Measurements from ENCODE around the gene SCAMP4. TPM values are rescaled to one million over a fixed set of nuclear protein-coding genes. Genes with fewer than 3 reads are reported as not detected.
A peak's percentile ranks its signal among the peaks of the same experiment; 100 is the strongest.

Gene SCAMP4
- total RNA-seq, 3 donors from 2014 or later: 41.4 to 66.6 (median 44.6) TPM

DNA sequence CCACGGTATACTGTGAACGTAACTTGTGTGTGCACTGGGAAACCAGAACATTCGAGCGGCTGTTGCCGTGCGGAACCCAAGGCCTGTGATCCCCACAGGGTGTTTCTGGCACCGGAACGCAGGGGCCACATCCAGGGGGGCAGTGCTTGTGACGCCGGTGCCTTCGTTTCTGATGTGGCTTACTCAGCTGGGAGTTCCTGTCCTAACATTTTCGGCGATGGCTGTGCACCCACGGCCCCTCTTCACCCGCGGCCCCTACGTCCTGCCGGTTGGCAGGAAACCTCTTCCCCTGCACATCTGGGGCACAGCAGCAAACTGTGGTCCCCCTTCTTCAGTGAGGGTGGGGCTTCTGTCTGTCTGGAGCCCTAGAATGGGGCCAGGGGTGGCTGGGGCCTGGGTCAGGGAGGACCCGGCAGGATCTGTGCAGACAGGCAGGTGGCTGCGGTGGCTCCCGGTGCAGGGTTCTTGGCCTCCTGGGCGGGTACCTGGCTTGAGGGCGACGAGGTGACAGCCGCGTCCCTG, 61.9 kb downstream of the SCAMP4 start:
- intact Hi-C loops (cut with DNase I; ENCODE audit: low total_unique reads): no loop called here
- Histone ChIP-seq H3K4me1 (no peaks in the 10 kb centered on the region), H3K9me3 (no peaks in the 10 kb centered on the region), H3K27ac (no peak overlapping the region), H3K4me3 (no peak overlapping the region), H3K36me3 (no peaks in the 10 kb centered on the region), H3K27me3 (no peaks in the 10 kb centered on the region)
- TF ChIP-seq, protein P1, sequence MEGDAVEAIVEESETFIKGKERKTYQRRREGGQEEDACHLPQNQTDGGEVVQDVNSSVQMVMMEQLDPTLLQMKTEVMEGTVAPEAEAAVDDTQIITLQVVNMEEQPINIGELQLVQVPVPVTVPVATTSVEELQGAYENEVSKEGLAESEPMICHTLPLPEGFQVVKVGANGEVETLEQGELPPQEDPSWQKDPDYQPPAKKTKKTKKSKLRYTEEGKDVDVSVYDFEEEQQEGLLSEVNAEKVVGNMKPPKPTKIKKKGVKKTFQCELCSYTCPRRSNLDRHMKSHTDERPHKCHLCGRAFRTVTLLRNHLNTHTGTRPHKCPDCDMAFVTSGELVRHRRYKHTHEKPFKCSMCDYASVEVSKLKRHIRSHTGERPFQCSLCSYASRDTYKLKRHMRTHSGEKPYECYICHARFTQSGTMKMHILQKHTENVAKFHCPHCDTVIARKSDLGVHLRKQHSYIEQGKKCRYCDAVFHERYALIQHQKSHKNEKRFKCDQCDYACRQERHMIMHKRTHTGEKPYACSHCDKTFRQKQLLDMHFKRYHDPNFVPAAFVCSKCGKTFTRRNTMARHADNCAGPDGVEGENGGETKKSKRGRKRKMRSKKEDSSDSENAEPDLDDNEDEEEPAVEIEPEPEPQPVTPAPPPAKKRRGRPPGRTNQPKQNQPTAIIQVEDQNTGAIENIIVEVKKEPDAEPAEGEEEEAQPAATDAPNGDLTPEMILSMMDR (IDR thresholded peaks at IDR 0.05): no peak
- TF ChIP-seq POLR2A (IDR thresholded peaks at IDR 0.05) (no peak), POLR2AphosphoS5 (IDR thresholded peaks at IDR 0.05) (no peak)
- no peak for DNase-seq (ENCODE audit: low spot score in 2 of 2)

DNA sequence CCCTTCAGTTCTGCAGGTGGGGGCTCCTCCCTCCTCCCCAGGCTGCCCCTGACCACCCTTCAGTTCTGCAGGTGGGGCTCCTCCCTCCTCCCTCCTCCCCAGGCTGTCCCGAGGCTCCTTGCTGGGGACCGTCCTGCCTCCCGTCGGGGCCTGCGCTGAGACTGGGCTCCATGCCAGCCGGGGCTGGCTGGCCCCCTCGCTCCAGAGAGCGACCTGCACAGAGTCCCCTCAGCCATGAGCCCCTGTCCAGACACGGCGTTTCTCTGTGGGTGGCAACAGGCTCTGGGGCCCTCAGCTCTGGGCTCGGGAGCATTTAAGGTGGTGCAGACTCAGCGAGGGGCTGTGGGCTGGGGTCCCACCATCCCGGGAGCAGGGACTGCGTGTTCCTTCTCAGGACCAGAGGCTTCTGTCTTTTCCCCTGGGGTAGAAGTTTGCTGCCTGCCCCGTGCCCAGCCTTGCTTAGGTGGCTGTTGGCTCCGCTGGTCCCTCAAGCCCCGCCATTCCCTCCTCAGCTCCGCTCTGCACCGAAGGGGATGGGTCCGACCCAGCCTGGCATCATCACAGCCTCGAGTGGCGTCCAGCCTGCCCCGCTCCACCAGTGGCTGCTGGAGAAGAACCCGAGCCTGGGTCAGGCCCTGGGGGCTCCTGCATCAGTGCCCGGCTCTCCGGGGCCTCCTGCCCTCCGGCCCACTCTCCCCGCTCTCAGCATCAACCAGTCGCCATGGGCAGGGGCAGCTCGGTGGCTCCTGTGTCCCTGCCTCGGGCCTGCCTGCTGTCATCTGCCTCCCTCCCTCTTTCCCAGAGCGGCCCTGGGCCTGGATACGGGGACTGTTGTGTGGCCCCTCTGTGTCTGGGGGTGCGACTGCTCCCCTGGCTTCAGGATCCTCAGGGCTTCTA, 63.3 kb downstream of the SCAMP4 start:
- TF ChIP-seq POLR2A (IDR thresholded peaks at IDR 0.05): no peak
- TF ChIP-seq POLR2AphosphoS5 (IDR thresholded peaks at IDR 0.05): no peak
- TF ChIP-seq, protein P1 (IDR thresholded peaks at IDR 0.05): no peak
- intact Hi-C loops (cut with DNase I; ENCODE audit: low total_unique reads): no loop called here
- Histone ChIP-seq H3K9me3 (no peaks in the 10 kb centered on the region), H3K27me3 (no peaks in the 10 kb centered on the region), H3K27ac (no peak overlapping the region), H3K36me3 (no peaks in the 10 kb centered on the region), H3K4me3 (no peak overlapping the region), H3K4me1 (no peaks in the 10 kb centered on the region)
- DNase-seq (ENCODE audit: low spot score in 2 of 2): no peak

DNA sequence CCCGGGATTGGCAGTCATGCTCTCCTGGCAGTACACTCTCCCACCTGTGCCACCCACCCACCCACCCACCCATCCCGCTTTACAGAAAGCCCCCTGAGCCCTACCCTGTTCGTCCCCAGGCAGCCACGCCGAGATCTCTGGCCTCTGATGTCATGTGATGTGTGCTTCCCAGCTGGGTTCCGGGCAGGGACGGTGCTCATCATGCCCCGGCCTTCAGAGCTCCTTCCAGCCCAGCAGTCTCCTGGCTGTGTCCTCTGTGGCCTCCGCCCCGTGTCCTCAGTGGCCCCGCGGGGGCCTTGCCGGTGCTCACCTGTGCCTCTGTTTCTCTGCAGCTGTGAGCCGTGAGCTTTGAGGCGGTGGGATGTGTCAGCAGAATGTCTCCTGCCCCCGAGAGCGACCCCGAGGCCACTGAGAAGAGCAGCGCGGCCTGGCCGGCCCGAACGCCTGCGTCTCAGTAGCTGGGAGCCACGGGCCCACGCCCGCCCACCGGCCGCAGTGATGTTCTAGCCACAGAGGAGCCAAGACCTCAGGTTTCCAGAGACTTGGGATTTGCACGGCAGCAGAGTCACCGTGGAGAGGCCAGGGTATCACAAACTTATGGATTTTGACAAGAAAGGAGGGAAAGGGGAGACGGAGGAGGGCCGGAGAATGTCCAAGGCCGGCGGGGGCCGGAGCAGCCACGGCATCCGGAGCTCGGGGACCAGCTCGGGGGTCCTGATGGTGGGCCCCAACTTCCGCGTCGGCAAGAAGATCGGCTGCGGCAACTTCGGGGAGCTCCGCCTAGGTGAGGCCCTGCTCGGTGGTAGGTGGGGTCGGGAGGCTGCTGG, 64.2 kb downstream of the SCAMP4 start:
- Histone ChIP-seq H3K27me3 (no peaks in the 10 kb centered on the region), H3K4me1 (no peaks in the 10 kb centered on the region), H3K27ac (peak overlapping the region in 1 of 2 donors; percentile 7), H3K36me3 (no peaks in the 10 kb centered on the region), H3K4me3 (no peak overlapping the region), H3K9me3 (no peaks in the 10 kb centered on the region)
- no peak for TF ChIP-seq POLR2AphosphoS5 (IDR thresholded peaks at IDR 0.05)
- TF ChIP-seq POLR2A (IDR thresholded peaks at IDR 0.05): no peak
- TF ChIP-seq, protein P1 (IDR thresholded peaks at IDR 0.05): no peak
- no peak for DNase-seq (ENCODE audit: low spot score in 2 of 2)
- intact Hi-C loops (cut with DNase I; ENCODE audit: low total_unique reads): no loop called here

DNA sequence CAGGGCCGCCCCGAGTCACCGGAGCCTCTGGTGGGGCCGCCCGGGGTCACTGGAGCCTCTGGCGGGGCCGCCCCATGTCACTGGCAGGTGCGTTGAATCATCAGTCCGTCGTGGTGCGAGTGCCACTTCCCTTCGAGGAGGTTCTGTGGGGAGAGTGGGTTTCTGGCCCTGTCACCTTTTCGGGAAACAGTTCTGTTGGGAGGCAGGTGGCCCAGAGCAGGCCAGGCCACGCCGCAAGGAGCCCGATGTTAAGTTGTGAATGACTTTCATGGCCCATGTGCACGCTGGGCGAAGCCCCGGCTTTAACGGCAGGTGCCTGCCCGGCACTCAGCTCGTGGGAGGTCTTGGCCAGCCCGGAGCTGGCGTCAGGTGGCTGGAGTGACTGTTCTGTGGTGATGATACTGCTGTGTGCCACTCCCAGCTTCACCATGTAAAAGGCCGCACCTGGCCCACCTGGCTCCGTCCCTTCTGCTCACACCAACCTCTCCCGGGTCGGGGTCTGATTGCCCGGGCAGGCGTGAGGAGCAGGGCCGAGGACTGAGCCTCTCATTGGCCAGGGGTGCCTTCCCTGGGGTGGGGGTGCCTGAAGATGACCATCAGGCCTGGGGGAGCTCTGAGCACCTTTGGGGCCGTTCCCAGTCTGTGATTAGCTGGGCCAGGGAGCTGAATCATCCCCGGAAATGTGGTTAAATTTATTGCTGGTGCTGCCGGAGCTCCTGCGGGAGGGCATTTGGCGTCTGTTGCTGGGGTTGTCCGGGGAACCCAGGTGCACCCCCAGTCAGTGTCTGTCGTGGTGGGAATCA, 65.0 kb downstream of the SCAMP4 start:
- H3K4me3 ChIP-seq: no peak overlapping the region
- DNase-seq (ENCODE audit: low spot score in 2 of 2): no peak
- intact Hi-C loops (cut with DNase I; ENCODE audit: low total_unique reads): no loop called here
- H3K27me3 ChIP-seq: no peaks in the 10 kb centered on the region
- TF ChIP-seq, protein P1 (IDR thresholded peaks at IDR 0.05): no peak
- TF ChIP-seq POLR2A (IDR thresholded peaks at IDR 0.05) (no peak), POLR2AphosphoS5 (IDR thresholded peaks at IDR 0.05) (no peak)
- H3K9me3 ChIP-seq: no peaks in the 10 kb centered on the region
- no peaks in the 10 kb centered on the region for H3K4me1 ChIP-seq
- no peak overlapping the region for H3K27ac ChIP-seq
- no peaks in the 10 kb centered on the region for H3K36me3 ChIP-seq
